GM19351 (cell line): Measurements from ENCODE around the gene TRAF3IP3.

Experiments used
- ATAC-seq: cut with Tn5 transposase; IDR thresholded peaks from one replicate; pipeline ENCODE4 v1.9.1; 2021; ENCODE audit warnings: mild to moderate bottlenecking, moderate library complexity; ENCODE audit not compliant: unreplicated experiment

Gene TRAF3IP3

DNA sequence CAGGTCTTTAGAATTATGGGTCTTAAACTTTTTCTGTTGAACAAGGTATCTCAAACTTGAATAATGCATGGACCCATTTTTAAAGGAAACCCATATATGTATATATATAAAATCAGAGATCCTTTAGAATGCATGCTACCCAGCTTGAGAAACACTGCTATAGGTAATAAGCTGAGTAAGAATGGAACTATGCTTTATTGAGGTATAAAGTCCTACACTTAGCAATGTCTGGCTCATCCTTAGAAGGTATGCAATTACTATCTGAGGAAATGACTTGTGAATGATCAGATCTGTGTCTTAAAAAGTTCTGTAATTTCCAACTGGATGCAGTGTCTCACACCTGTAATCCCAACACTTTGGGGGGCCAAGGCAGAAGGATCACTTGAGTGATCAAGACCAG, 11.2 kb downstream of the TRAF3IP3 start:
- no peak for ATAC-seq

DNA sequence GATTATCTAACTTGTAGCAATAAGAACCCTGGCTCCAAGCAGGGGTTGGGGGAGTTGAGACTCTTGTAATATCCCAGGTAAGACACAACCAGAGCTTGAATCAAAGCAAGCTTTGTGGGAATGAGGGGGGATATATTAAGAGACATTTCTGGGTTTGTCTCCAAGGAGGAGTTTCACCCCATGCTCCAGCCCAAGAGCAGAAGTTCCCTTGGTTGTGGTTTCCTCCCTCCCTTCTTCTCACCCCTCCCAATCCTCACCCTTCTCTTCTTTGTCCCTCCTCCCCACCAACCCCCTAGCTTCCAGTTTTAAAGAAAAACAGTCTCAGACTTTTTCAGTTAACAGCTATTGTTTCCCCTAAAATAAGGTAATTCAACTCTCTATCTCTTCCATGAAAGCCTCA, 11.9 kb downstream of the TRAF3IP3 start:
- no peak for ATAC-seq

DNA sequence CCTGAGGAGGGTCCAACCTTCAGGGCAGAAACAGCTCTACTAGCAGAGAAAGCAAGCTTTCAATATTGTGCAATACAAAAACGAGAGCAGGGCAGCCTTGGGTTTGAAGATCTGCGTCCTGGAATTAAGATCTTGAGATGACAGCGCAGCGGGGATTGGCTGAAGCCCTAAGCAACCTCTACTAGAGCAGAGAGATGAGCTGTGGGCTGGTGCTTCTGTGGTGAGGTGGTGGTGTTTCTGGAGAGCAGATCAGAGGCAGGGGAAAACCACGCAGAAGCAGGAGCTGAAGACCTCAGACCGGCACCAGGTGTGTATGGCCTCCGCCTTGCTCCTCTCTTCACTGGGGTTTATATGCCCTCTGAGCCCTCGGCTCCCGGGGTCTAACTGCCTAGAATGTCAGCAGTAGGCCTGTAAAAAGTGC, 12.5 kb downstream of the TRAF3IP3 start:
- peak; percentile 86 for ATAC-seq

DNA sequence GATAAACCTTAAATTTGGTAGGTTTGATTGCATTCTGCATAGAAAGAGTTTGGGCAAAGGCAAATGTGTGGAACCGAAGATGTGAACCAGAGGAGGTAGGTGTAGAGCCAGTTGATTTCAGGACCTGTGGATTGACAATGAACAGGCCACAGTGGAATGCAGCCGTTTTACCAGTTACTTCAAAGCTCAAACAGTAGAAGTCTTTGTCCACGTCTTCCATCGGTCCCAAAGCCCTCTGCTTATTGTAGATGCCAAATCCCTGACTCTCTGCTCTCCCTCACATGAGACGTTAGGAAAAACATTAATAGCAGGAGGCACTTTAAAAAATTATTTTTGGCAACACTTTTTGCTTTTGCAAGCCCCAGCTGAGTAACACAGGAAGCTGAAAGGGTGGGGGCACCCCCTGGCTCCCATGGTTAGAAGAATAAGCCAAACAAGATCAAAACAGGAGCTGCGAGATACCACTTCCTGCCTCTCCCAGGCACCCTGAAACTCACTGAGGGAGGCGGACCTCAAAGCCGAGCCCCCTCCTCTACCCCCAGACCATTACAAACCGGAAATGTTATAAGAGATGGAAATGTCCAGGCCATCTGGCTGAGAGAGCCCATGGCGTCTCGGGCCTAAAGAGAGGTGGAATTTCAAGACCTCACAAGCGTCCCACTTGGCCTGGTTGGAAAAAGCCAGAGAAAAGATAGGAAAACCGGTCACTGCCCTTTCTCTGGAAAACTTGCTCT, 13.5 kb downstream of the TRAF3IP3 start:
- ATAC-seq, result peak; percentile 68

DNA sequence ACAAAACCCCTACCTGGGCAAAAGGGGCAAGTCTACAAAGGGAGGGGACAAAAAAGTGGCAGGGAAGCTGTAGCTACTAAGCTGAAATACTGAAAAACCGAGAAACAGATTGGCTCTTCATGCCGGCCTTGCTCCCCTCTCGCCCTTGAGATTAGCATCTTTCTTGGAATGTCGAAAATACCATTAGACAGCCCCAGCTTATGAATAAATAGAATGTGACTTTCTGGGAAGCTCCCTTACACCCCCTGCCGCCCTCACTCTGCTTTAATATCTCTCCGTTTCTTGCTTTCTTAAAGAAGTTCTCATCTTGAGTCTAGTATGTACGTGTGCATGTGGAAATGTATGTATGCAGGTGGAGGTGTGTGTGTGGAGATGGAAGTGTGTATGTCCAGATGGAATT, 14.1 kb downstream of the TRAF3IP3 start:
- ATAC-seq, result no peak

DNA sequence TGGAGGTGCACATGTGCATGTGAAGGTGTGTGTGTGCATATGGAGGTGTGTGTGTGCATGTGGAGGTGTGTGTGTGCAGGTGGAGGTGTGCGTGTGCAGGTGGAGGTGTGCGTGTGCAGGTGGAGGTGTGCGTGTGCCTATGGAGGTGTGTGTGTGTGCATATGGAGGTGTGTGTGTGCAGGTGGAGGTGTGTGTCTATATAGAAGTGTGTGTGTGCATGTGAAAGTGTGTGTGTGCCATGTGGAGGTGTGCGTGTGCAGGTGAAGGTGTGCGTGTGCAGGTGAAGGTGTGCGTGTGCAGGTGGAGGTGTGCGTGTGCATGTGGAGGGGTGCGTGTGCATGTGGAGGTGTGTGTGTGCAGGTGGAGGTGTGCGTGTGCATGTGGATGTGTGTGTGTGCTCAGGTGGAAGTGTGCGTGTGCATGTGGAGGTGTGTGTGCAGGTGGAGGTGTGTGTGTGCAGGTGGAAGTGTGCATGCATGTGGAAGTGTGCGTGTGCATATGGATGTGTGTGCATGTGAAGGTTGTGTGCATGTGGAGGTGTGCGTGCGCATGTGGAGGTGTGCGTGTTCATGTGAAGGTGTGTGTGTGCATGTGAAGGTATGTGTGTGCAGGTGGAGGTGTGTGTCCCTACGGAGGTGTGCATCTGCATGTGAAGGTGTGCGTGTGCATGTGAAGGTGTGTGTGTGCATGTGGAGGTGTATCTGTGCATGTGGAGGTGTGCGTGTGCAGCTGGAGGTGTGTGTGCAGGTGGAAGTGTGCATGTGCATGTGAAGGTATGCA, 15.0 kb downstream of the TRAF3IP3 start:
- ATAC-seq, result no peak

DNA sequence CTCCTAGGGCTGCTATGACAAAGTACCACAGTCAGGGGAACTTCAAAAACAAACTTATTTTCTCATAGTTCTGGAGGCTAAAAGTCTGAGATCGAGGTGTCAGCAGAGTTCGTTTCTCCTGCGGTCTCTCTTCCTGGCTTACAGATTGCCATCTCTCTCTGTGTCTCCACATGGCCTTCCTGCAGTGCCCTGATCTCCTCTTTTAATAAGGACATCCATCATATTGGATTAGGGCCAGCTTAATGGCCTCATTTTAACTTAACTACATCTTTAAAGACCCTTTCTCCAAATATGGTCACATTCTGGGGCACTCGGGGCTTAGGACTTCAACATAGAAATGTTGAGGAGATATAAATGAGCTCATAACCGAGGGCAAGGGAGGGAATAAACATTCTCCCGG, 16.3 kb downstream of the TRAF3IP3 start:
- no peak for ATAC-seq

DNA sequence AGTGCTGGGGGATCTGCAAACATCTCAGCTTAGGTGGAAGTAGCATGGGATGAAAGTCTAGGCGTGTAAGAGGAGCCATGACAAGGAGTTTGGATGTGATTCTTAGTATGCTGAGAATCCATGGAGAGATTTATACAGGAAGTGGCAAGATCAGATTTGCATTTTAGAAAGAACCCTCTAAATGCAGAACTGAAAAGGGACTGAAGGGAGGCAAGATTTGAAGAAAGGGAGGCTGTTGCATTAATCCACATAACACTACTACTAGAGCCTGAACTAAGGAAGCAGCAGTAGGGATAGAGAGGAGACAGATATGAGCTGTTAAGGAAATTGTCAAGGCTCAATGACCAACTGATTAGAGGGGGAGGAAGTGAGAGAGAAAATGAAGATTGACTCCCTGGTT, 18.7 kb downstream of the TRAF3IP3 start:
- ATAC-seq, result peak; percentile 71

DNA sequence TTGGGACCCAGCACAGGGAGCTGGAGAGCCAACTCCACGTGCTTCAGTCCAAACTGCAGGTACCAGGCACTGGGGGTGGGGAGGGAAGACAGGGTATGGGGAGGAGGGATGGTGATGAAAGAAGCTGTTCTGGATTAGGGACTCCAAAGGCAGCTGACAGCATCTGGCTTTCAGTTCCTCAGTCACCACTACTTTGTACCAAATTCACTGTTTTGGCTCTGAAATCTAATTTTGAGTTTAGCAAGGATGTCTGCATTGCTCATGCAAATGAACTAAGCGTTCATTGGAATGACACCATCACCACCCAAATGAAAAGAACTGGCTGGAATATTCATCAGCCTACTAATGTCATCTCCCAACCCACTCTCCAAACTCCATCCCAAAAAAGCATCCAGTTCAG, 19.8 kb downstream of the TRAF3IP3 start:
- no peak for ATAC-seq

DNA sequence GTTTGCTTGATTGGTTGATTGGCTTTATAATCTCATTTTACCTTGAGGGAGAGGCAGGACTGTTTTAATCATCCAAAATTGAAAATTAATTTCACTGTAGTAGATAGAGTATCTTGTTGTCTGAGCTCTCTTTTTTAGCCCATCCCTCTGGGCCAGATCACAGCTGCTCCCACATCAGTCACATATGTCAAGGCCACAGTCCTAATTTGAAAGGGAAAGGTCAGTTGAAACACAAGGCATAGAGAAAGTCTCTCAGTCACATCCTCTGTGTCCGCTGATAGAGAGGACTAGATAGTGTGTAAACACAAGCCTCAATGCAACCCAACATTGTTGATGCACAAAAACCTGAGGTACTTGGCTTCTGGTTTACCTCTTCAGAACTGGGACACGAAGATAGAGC, 21.7 kb downstream of the TRAF3IP3 start:
- ATAC-seq, result no peak

DNA sequence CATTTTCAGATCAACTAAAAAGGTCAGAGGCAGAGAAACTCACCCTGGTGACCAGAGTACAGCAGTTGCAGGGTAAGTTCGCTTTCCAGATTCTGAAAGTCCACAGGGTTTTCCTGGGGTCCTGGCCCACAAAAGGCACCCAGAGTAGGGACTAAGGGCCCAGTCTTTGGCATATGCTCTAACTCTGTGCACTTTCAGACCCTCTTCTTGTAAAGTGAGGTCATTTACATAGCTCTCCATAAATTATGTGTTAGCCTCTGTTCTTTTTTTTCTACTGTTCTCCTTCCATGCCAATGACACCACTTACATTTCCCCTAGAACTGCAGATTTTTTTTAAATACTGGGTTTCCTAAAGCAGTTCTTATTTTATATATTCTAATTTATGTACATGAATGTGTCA, 22.2 kb downstream of the TRAF3IP3 start:
- no peak for ATAC-seq

DNA sequence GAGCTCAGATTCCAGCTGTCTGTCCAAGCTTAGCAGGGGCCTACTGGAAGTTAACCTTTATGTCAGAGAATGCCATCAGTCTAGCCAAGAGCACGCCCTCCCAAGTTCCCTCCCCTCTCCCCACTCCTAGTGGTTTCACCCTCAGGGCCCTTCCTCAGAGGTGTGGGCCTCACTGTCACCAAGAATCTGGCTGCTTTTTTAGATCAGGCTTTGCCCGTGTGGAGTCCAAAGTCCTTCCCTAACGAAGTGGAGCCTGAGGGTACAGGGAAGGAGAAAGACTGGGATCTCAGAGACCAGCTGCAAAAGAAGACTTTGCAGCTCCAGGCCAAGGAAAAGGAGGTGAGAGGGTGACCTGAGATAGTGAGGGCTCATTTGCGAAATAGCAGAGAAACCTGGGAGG, 24.4 kb downstream of the TRAF3IP3 start:
- ATAC-seq, result no peak

DNA sequence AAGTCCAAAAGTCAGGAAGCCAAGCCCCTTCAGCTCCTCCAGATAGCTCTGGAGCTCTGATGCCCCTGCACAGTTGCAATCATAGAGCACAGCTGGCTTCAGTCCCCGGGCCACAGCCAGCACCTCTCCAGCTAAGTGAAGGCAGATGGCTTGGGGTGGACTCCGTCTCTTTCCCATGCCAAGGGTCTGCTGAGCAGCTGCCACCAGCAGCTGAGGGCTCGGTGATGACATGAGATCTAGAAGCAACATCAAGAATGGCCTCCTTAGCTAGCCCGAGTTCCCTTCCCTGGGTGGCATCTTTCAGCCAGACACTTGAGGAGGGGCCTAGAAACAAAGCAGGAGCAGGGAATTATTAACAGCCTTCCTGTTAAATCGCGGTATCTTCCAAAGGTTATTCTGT, 27.5 kb downstream of the TRAF3IP3 start:
- no peak for ATAC-seq

DNA sequence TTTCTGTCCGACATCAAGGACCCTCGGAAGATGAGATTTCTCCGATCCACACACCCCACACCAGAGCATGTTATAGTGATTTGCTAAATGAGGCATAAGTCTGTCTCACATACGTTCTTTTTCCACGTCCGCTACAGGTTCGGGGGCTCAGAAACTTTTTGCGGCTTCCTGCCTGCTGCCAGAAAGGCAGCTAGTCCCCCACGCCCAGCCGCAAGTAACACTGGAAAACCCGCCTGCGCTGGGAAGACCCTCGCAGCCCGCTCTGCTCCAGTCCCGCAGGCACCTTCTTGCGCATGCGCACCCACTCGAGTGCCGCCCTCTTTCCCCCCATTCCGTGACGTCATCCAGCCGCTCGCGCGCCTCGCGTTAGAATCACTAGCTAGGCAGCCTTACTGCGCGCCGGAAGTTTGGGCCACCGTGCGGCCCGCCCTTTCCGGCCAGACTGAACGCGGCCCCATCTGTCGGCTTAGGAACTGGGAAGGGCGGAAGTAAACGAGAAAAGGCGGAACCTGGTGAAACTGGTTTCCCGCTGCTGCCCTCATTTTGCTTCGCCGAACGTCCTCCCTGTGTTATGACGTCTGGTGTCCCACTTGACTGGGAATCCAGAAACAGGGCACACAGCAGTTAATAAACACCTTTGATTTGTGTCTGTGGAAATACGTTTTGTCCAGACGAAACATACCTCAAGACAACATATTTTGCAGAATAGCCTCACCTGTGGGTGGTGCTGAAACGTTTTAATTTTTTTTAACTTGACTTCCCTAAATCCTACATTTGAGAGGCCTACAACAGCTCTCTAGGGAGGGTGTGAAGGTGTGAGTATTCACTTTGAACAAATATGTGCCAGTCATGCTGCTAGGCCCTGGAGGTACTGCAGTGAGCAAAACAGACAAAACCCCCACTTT, 28.7 kb downstream of the TRAF3IP3 start, which contains the start of gene C1orf74:
TSS of gene C1orf74 (minus strand) at position 295 of the 905 bp plus-strand sequence. CDS start 925 bp downstream, outside the sequence.
- peak; percentile 99 for ATAC-seq

DNA sequence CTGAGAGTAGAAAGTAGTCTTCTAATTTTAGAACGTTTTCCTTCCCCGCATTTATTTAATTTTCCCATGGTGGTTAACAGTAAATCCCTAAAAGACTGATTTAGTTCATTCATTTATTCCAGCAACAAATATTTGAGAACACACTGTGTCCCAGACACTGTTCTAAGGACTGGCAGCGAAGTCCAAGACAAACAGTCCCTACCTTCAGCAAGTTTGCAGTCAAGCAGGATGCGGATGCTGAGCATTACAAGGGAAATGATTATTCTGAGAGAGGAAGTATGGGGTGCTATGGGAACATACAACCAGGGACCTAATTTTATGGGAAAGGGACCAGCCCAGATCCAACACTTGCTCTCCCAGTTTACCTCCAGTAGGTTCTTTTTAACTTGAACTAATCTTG, 29.7 kb downstream of the TRAF3IP3 start:
- ATAC-seq, result no peak

DNA sequence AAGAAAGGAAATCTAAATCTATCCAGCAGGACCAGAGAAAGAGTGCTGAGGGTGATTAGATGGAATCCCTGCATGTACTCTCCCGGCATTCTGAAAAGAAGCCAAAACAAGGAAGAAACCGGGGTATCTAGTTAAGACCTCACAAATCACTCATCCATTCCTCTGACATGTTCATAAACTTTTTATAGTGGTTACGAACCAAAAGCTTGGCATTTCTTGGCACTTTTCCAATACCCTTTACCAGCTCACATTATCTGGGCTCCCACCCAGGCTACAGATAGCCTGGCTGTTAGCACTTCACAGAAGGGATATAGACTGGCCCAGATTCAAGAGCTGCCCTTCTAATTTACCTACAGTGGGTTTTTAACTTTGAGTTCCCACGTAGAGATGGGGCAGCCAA, 30.3 kb downstream of the TRAF3IP3 start:
- ATAC-seq, result no peak

DNA sequence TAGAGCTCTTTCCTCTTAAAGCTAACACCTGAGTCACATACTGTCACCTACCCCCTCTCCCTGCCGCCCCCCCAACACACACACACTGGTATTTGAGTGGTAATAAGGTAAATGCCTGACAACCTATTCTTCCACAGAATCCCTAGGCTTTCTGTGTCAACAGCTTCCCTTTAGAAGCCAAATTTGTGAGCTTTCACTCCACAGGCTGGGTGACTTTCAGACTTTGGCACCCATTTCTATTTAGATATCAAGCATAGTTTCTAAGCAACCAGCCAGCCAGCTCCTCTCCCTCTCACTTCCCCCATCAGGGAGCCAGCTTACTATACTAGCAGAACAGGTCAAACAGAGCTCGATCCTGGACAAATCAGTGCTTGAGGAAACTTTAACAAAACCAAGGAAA, 31.7 kb downstream of the TRAF3IP3 start:
- ATAC-seq, result no peak

DNA sequence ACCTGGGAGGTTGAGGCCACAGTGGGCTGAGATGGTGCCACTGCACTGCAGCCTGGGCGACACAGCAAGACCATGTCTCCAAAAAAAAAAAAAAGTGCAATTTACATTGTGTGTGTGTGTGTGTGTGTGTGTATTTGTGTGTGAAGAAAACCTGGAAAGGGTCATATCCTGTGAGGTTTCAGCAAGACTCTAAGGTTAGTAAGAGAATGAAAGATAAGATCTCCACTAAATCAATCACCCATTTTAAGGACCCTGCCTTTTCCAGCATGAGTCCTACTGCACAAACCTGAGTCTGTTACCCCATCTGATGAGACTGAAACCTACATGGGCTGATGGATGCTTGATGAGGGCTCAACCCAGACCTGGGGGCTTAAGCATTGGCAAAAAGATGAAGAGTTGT, 33.4 kb downstream of the TRAF3IP3 start:
- ATAC-seq, result no peak

DNA sequence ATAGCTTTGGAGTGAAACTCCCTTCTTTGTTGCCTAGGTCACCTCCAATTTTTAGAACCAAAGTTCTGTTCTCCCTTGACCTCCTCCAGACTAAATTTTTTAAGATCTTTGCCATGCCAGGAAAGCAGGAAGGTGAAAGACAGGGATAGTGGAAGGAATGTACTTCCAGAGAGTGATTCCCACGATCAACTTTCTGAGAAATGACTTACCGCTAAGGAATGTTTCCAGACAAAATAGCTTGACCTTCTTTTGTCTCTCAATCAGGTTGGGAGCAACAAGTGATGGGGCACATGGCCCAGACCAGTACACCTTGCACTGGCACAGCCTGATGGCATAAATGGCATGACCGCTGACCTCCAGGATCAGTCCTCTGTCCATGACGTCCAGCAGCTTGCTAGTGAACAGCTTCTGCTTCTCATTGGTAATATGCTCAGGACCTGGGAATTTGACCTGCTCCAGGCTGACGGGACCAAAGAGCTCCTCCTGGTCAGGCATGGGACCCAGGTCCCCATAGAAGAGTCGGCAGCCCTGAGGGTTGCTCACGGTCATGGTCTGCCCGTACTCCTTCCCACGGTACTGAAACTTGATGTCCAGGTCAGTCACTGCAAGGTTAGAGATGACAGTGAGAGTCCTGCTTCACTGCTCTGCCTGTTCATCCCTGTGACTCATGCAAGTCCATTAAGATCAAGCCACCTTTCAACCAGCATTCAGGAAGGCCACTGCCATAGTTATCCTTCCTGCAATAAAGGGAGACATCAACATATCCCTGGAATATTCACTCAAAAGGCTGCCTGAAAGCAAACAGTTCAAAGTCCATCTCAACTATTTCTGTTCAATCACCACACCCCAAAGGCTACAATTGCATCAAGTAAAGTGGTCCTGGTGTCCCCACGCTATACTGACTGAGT, 34.7 kb downstream of the TRAF3IP3 start:
- no peak for ATAC-seq

DNA sequence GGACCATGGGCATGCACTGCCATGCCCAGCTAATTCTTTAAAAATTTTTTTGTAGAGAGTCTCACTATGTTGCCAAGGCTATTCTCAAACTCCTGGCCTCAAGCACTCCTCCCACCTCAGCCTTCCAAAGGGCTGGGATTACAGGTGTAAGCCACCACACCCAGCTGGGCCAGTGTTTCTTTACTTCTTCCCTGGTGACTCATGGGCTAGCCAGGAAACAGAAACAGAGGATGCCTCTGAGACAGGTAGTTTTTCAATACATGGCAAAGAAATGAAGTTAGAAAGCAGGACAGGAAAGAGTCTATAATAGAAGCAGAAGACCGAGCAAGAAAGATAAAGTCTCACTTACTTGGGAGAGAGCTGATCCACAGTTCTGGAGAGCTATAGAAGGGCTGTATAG, 36.1 kb downstream of the TRAF3IP3 start:
- ATAC-seq, result no peak
